ENCODE data around the gene MPC1L. TPM values are rescaled to one million over a fixed set of nuclear protein-coding genes. Genes with fewer than 3 reads are reported as not detected.
"Not testable (repeated sequence)": the region's sequence is repeated elsewhere in the genome, so short reads cannot be mapped to it uniquely, and the experiment has no call there.

MPC1L gene
- total RNA-seq, result not detected

DNA sequence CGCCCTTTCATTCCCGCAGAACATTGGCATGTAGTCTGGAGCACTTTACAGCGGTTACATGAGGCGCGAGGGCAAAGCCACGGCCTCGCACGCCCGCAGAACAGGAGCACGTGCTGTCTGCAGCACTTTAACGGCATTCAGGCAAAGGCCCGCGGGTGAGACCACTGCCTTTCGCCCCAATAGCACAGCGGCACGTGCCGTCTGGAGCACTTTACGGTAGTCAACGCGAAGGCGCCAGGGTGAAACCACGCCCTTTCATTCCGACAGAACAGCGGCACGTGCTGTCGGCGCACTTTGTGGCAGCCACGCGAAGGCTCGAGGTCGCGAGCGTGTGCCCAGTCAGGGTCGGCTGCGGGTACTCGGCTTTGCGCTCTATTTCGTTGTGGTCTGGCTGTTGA is at the start of gene MPC1L:
MPC1L (plus strand) TSS at position 290 of the 398 bp plus-strand sequence. CDS start 138 bp downstream, outside the sequence.
- POLR2A ChIA-PET, result no interaction called here
- no peak within 1 kb of the TSS for H3K27ac Mint-ChIP-seq
- H3K4me3 Mint-ChIP-seq, result no peak within 1 kb of the TSS
- peaks cover 5% of the 10 kb centered on the region for H3K36me3 Mint-ChIP-seq (ENCODE audit: low read depth)
- H3K4me1 Mint-ChIP-seq, result no peaks in the 10 kb centered on the region
- no peaks in the 10 kb centered on the region for H3K27me3 Mint-ChIP-seq
- CTCF ChIA-PET, result no interaction called here
- DNase-seq, result no peak
- no peaks in the 10 kb centered on the region for H3K9me3 Mint-ChIP-seq

DNA sequence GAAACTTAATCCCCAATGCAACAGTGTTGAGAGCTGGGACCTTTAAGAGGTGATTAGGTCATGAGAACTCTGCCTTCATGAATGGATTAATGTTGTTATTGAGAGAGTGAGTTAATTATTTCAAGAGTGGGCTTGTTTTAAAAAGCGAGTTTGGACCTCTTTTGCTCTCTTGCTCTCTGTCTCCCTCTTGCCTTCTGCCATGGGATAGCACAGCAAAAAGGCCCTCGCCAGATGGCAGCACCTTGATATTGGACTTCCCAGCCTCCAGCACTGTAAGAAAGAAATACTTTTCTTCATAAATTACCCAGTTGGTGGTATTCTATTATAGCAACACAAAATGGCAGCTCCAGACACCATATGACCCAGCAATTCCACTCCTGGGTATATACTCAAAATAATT is 49.5 kb upstream of the MPC1L start:
- Mint-ChIP-seq H3K4me1 (peaks cover 12% of the 10 kb centered on the region), H3K4me3 (no peak overlapping the region), H3K27me3 (no peaks in the 10 kb centered on the region), H3K36me3 (ENCODE audit: low read depth) (no peaks in the 10 kb centered on the region), H3K27ac (no peak overlapping the region), H3K9me3 (no peaks in the 10 kb centered on the region)
- CTCF ChIA-PET, result interaction anchor here (0.6 to 1.7 kb wide), 4 partner anchors 11 to 78 kb away, joined by 3 to 5 read pairs (median 4); no protein-coding TSS in a partner anchor
- DNase-seq, result peak; percentile 29
- POLR2A ChIA-PET, result no interaction called here

DNA sequence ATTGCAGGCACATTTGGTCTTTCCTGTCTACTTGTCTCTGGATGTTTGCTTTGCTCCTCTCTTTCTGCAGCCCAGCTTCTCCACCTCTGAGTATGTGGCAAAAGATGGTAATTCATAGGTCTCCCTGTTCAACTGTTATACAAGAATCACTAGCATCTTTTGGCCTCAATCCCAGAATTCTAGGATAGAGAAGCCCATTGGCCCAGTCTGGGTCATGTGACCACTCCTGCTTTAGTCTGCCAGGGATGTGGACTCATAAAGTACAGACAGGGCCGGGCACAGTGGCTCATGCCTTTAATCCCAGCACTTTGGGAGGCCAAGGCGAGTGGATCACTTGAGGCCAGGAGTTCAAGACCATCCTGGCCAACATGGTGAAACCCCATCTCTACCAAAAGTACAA is 47.8 kb upstream of the MPC1L start:
- H3K9me3 Mint-ChIP-seq; H3K36me3 Mint-ChIP-seq (ENCODE audit: low read depth); POLR2A ChIA-PET; H3K4me3 Mint-ChIP-seq; H3K27ac Mint-ChIP-seq; H3K27me3 Mint-ChIP-seq; DNase-seq: not testable (repeated sequence)
- peaks cover 14% of the 10 kb centered on the region for H3K4me1 Mint-ChIP-seq
- CTCF ChIA-PET, result interaction anchor here (0.7 kb wide), 1 partner anchor 31 kb away, joined by 4 read pairs; no protein-coding TSS in a partner anchor

DNA sequence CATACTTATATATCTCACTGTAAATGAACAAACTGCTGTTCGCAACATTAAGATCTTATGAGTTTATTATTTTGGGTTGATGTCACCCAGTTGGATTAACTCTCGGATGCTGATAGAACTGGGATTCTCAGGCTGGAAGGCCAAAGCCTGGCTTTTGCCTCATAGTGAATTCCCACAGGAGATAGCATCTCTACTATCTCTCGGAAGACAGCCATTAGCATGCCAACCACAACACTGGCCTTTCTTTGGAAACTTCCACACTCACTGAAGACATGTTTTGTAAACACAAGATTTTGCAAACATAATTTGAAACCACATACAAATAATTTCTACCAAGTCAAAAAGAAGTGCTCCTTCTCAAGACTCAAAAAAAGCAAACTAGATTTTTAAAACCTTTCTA is 46.9 kb upstream of the MPC1L start:
- no peaks in the 10 kb centered on the region for H3K9me3 Mint-ChIP-seq

DNA sequence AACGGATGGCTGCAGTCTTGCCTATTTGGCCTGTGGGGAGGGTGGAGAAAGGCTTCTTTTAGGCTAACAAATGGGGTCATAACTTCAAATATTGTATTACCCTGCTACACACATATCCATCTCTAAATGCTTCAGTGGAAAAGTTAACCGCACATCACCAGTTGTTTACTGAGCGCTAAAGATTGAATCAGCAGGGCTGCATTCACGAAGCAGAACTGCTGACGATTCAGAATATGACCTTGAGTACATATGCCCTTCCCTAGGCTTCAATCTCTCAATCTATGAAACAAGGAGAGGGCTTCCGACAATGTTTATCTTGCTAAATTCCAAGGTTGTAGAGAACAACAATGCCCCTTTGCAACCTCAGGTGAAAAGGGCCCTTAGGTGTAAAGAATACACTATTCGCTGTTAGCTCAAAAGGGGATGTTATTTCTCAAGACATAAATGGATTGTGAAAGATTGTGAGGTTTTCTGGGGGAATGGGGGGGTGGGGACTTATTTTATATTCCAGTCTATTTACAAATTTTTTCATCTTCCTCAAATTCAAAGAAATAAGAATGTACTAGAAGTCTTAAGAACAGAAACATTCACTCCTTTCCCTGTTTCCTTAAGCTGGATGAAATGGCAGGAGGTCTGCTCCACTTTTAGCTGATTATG is 45.1 kb upstream of the MPC1L start:
- no peak for DNase-seq
- no peaks in the 10 kb centered on the region for H3K27me3 Mint-ChIP-seq
- POLR2A ChIA-PET, result no interaction called here
- H3K9me3 Mint-ChIP-seq, result no peaks in the 10 kb centered on the region
- CTCF ChIA-PET, result interaction anchor here (0.7 kb wide), 1 partner anchor 44 kb away, joined by 3 read pairs; no protein-coding TSS in a partner anchor
- H3K36me3 Mint-ChIP-seq (ENCODE audit: low read depth), result no peaks in the 10 kb centered on the region
- H3K4me1 Mint-ChIP-seq, result peaks cover 15% of the 10 kb centered on the region
- no peak overlapping the region for H3K4me3 Mint-ChIP-seq
- no peak overlapping the region for H3K27ac Mint-ChIP-seq

More for the DNA sequence above, 46.9 kb upstream of the MPC1L start:
- Mint-ChIP-seq H3K27me3 (no peaks in the 10 kb centered on the region), H3K27ac (no peak overlapping the region), H3K36me3 (ENCODE audit: low read depth) (no peaks in the 10 kb centered on the region), H3K4me3 (no peak overlapping the region), H3K4me1 (peaks cover 5% of the 10 kb centered on the region)
- CTCF ChIA-PET, result interaction anchor here (0.6 kb wide), 1 partner anchor 27 kb away, joined by 4 read pairs; no protein-coding TSS in a partner anchor
- POLR2A ChIA-PET, result no interaction called here
- no peak for DNase-seq

DNA sequence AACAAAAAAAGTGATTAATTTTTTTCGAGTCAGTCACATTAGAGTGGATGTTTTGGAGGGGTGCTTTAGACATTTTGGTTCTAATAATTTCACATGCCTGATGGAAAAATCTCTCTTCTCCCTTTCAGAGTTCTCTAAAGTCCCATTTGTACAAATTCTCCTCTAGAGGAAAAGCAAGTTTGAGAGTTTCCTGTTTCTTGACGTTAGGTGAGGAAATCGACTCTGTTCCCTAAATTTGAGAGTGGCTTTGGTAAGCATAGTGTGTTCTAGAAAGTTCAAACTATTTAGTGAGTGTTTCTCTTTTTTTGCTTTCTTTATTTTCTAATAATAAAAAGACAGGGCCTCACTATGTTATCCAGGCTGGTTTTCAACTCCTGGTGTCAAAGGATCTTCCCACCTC is 44.1 kb upstream of the MPC1L start:
- Mint-ChIP-seq H3K27ac (no peak overlapping the region), H3K27me3 (no peaks in the 10 kb centered on the region), H3K4me1 (peaks cover 21% of the 10 kb centered on the region), H3K36me3 (ENCODE audit: low read depth) (peaks cover 3% of the 10 kb centered on the region), H3K4me3 (no peak overlapping the region), H3K9me3 (no peaks in the 10 kb centered on the region)
- DNase-seq, result no peak
- CTCF ChIA-PET, result no interaction called here
- POLR2A ChIA-PET, result no interaction called here

DNA sequence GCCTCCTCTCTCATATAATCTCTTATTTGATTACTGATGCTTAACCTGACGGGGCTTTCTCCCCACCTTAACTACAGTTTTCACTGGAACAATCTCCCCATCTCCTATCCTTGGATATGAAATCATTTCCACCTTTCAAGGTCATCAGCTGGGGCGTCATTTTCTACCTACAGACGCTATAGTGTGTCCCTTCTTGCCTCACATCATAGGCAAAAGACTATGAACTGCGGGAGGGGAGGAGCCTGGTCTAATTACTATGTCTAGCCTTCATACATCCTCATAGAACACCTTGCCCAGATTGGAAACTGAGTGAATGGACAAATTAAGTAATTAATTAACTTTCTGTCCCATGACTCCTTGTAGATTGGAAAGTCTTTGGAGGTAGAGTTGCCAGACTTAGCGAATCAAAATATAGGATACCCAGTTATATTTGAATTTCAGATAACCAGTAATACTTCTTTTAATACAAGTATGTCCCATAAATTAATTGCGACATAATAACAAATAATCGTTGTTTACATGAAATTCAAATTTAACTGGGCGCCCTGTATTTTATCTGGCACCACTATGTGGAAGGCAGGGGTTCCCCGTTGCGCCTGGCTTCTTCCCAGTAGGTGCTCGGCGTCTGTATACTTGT is 43.2 kb upstream of the MPC1L start:
- H3K27me3 Mint-ChIP-seq, result no peaks in the 10 kb centered on the region
- DNase-seq, result no peak
- H3K4me1 Mint-ChIP-seq, result peaks cover 21% of the 10 kb centered on the region
- peak overlapping the region; percentile 96 for H3K27ac Mint-ChIP-seq
- ChIA-PET POLR2A (no interaction called here), CTCF (no interaction called here)
- H3K36me3 Mint-ChIP-seq (ENCODE audit: low read depth), result peaks cover 3% of the 10 kb centered on the region
- no peaks in the 10 kb centered on the region for H3K9me3 Mint-ChIP-seq
- peak overlapping the region; percentile 89 for H3K4me3 Mint-ChIP-seq

DNA sequence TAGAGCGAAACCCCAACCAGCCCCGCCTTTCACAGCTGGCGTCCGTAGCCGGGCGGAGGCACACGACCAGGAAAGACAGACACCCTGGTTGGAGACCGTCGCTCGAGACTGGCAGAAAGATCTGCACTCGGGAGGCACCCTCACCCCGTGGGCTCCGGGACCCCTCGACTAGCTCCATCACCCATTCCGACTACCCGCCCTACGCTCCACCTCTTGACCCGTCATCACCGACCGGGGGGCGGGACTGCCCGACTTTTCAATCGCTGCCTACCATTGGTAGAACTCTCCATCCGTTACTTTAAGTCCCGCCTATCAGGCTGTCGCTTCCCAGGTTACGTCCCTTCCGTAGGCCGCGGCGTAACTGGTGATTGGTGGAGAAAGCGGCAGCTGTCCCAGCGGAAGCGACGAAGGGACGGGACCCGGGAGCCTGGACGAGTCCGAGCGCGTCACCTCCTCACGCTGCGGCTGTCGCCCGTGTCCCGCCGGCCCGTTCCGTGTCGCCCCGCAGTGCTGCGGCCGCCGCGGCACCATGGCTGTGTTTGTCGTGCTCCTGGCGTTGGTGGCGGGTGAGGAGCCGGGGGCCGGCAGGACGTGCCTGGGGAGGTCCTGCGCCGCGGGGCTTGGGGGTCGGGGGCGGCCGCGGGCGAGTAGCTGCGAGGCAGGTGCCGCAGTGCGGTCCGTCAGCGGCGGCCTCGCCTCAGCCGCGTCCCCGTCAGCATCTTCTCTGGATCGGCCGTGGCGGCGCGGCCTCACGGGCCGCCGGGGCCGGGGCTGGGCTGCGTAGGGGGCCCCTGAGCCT is 42.5 kb upstream of the MPC1L start, which contains the start of gene ATP6AP2:
ATP6AP2 (plus strand) TSS at position 434 of the 799 bp plus-strand sequence; CDS start at position 530, 96 bp downstream.
- peak within 1 kb of the TSS; percentile 96 for H3K27ac Mint-ChIP-seq
- DNase-seq, result peak; percentile 93
- peaks cover 24% of the 10 kb centered on the region for H3K4me1 Mint-ChIP-seq
- H3K9me3 Mint-ChIP-seq, result no peaks in the 10 kb centered on the region
- peak within 1 kb of the TSS; percentile 89 for H3K4me3 Mint-ChIP-seq
- POLR2A ChIA-PET, result no interaction called here
- peaks cover 3% of the 10 kb centered on the region for H3K36me3 Mint-ChIP-seq (ENCODE audit: low read depth)
- no peaks in the 10 kb centered on the region for H3K27me3 Mint-ChIP-seq
- CTCF ChIA-PET, result no interaction called here

DNA sequence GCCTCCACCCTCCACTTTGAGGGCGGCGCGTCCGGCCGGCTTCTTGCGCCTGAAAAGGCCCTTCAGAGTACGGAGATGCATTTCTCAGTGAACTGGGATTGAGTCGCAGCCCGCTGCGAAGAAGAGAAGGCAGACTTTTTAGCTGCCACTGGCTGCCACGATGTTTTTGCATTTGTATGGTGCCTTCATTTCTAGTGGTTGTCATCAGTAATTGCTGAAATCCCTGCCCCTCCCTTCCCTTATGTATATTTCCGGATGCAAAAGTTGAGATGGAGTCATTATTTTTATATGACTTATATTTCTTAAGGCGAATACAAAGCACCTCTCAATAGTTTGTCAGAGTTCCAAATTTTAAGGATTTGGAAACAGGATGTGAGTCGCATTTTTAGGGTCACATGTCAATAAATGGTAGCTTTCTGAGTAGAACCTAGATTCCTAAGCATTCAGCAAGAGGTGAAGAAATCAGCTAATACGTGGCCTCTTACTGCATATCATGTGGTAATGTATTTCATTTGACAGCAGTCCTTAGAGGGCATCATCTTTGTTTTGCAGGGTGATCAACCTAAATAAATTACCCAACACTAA is 41.8 kb upstream of the MPC1L start:
- H3K36me3 Mint-ChIP-seq (ENCODE audit: low read depth), result peaks cover 3% of the 10 kb centered on the region
- peak overlapping the region; percentile 89 for H3K27ac Mint-ChIP-seq
- peak; percentile 16 for DNase-seq
- ChIA-PET POLR2A (no interaction called here), CTCF (interaction anchor here (0.7 kb wide), 1 partner anchor 319 kb away, joined by 3 read pairs; no protein-coding TSS in a partner anchor)
- H3K4me3 Mint-ChIP-seq, result peak overlapping the region; percentile 75
- peaks cover 29% of the 10 kb centered on the region for H3K4me1 Mint-ChIP-seq
- no peaks in the 10 kb centered on the region for H3K9me3 Mint-ChIP-seq
- H3K27me3 Mint-ChIP-seq, result no peaks in the 10 kb centered on the region

DNA sequence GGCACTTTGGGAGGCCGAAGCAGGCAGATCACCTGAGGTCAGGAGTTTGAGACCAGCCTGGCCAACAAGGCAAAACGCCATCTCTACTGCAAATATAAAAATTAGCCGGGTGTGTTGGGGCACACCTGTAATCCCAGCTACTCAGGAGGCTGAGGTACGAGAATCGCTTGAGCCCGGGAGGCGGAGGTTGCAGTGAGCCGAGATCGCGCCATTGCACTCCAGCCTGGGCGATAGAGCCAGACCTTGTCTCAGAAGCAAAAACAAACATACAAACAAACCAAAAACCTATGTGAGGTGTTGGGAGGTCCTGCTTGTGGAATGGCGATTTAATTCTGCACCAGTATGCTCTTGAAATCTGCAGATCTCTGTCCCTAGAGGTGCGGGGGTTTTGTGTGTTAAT is 41.0 kb upstream of the MPC1L start:
- CTCF ChIA-PET, H3K27ac Mint-ChIP-seq: not testable (repeated sequence)

DNA sequence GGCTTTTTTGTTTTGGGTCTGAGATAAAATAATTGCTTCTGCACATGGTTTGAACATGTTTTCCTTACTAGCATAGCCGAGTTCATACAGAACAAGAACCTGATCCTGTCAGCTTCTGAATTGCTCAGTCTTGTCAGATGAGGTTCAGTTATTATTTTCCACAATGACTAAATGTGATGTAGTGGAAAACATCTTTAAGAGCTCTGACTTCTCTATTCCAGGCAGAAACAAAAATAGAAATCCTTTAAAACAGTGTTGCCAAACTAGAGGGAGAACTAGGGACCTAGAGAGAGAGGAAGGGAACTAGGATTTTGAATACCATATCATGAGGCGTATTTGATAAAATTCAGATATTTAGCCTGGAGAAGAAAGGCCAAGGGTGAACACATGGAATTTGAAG is 40.4 kb upstream of the MPC1L start:
- Mint-ChIP-seq H3K4me1 (peaks cover 35% of the 10 kb centered on the region), H3K36me3 (ENCODE audit: low read depth) (peaks cover 3% of the 10 kb centered on the region), H3K4me3 (peak overlapping the region; percentile 75), H3K27ac (no peak overlapping the region), H3K27me3 (no peaks in the 10 kb centered on the region), H3K9me3 (no peaks in the 10 kb centered on the region)
- no peak for DNase-seq
- POLR2A ChIA-PET, result no interaction called here
- CTCF ChIA-PET, result no interaction called here

More for the DNA sequence above, 41.0 kb upstream of the MPC1L start:
- H3K4me1 Mint-ChIP-seq, result peaks cover 30% of the 10 kb centered on the region
- H3K27me3 Mint-ChIP-seq; DNase-seq; H3K9me3 Mint-ChIP-seq; POLR2A ChIA-PET; H3K36me3 Mint-ChIP-seq (ENCODE audit: low read depth): not testable (repeated sequence)
- H3K4me3 Mint-ChIP-seq, result peak overlapping the region; percentile 75

DNA sequence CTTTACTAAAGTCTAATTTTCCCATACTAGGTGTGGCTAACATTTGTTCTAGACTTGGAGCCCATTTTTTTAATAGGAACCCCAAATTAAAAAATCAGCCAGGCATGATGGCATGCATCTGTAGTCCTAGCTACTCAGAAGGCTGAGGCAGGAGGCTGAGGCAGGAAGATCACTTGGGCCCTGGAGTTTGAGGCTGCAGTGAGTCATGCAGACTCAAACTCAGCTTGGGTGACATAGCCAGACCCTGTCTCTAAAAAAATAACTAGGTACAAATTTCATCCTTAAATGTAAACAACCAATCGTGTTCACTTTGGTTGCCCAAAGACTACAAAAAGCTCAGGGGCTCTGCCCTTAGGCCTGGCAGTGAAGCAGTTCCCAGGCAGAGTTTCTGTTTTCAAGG is 35.6 kb upstream of the MPC1L start:
- H3K27ac Mint-ChIP-seq, CTCF ChIA-PET, H3K27me3 Mint-ChIP-seq, DNase-seq, H3K4me3 Mint-ChIP-seq, POLR2A ChIA-PET, H3K9me3 Mint-ChIP-seq: not testable (repeated sequence)
- peaks cover 46% of the 10 kb centered on the region for H3K4me1 Mint-ChIP-seq
- H3K36me3 Mint-ChIP-seq (ENCODE audit: low read depth), result peaks cover 16% of the 10 kb centered on the region

Measured in activated CD4-positive, alpha-beta T cell treated with anti-CD3 and anti-CD28 coated beads, Interleukin-2, amount 10 ng/mL, durations not matched to agents 7 days and 5 days (primary cell).